Thymus (tissue), 14 donors: ENCODE measurements around the gene PER3. TPM values are rescaled to one million over a fixed set of nuclear protein-coding genes. Genes with fewer than 3 reads are reported as not detected.

Source experiments
- DNase-seq, 9 donors: peaks; one replicate each; pipeline ENCODE4 v3.0.0-alpha.2; 2013; ENCODE audit warnings: low spot score in 9 of 9, low read depth in 6 of 9, missing footprints in 1 of 9
- H3K27ac ChIP-seq, 2 donors: one replicate each; pipeline ENCODE4 v1.5.1; 2013; ENCODE audit warnings: control low read depth in 1 of 2, low read depth in 1 of 2, low read length in 1 of 2, mild to moderate bottlenecking in 1 of 2, moderate library complexity in 1 of 2
- H3K27me3 ChIP-seq, 2 donors: one replicate each; pipeline ENCODE4 v1.5.1; 2013; ENCODE audit warnings: low read length in 1 of 2; ENCODE audit not compliant: control insufficient read depth in 2 of 2, insufficient read depth in 1 of 2
- H3K36me3 ChIP-seq, 2 donors: one replicate each; pipeline ENCODE4 v1.5.1; 2013; ENCODE audit warnings: low read length in 1 of 2, mild to moderate bottlenecking in 1 of 2, moderate library complexity in 1 of 2; ENCODE audit not compliant: control insufficient read depth in 2 of 2, insufficient read depth in 2 of 2
- H3K4me1 ChIP-seq, 2 donors: one replicate each; pipeline ENCODE4 v1.5.1; 2013; ENCODE audit warnings: low read length in 2 of 2; ENCODE audit not compliant: control insufficient read depth in 2 of 2, insufficient read depth in 2 of 2
- H3K4me3 ChIP-seq, 2 donors: one replicate each; pipeline ENCODE4 v1.5.1; 2013; ENCODE audit warnings: low read length in 2 of 2, control low read depth in 1 of 2, mild to moderate bottlenecking in 1 of 2
- H3K9me3 ChIP-seq, 2 donors: one replicate each; pipeline ENCODE4 v1.5.1; 2013; ENCODE audit warnings: low read length in 1 of 2, mild to moderate bottlenecking in 1 of 2; ENCODE audit not compliant: control insufficient read depth in 2 of 2, insufficient read depth in 1 of 2
- WGBS: extraction: QIAGEN DNeasy Blood & Tissue Kit; methylation state at CpG from one replicate; pipeline ENCODE4 v1.1.7; 2013; 5-methylcytosine and 5-hydroxymethylcytosine counted together
- long read RNA-seq, 10 donors: transcript quantifications; one replicate each; lab custom pipeline, GENCODE V29; 2026
- polyA plus RNA-seq: library from polyadenylated mRNA; stranded (reverse); fragments of 200-250 nt; gene quantifications from one replicate; pipeline ENCODE4 v1.2.3, GENCODE V29; 2013
- total RNA-seq: library from RNA; stranded (reverse); fragments of 120-200 nt; gene quantifications from one replicate; pipeline ENCODE4 v1.2.4, GENCODE V29; 2013
- donor health status: healthy.

PER3 gene
- total RNA-seq (1.5 TPM), polyA plus RNA-seq (4.4 TPM)
- long read RNA-seq, donor 1 = 0 reads
- long read RNA-seq, donor 2 = 0 reads
- long read RNA-seq, donor 3, partial matches to known transcripts = 0 of 1 reads
- long read RNA-seq, donor 3, other reads (novel, unspliced or antisense) = 0 of 1 reads
- long read RNA-seq, donor 4, partial matches to known transcripts = 0 of 1 reads
- long read RNA-seq, donor 4, other reads (novel, unspliced or antisense) = 0 of 1 reads
- long read RNA-seq, donor 5 = 0 reads
- long read RNA-seq, donor 6 = 0 reads
- long read RNA-seq, donor 7, partial matches to known transcripts = 0 of 2 reads
- long read RNA-seq, donor 7, other reads (novel, unspliced or antisense) = 0 of 2 reads
- long read RNA-seq, donor 8 = 0 reads
- long read RNA-seq, donor 9, partial matches to known transcripts = 0 of 1 reads
- long read RNA-seq, donor 9, other reads (novel, unspliced or antisense) = 0 of 1 reads
- long read RNA-seq, donor 10 = 0 reads

GRCh38 chr1:7783826-7784491 is at the start of gene PER3:
Gene PER3 (plus strand): TSS chr1:7784291. CDS start chr1:7784878, 587 bp downstream.
- Histone ChIP-seq H3K36me3 (peaks cover 7 to 9% of the 10 kb centered on the region in 2 donors), H3K27me3 (peaks cover 2 to 23% of the 10 kb centered on the region in 2 donors), H3K9me3 (no peaks in the 10 kb centered on the region), H3K4me1 (peaks cover 3% of the 10 kb centered on the region in 2 donors), H3K4me3 (peak within 1 kb of the TSS; percentile 35 to 83), H3K27ac (peak within 1 kb of the TSS in 1 of 2 donors; percentile 49)
- peak; percentile 53 to 92 (median 78) for DNase-seq
- 3% methylated on average over 90 of the region's 90 CpGs for WGBS

GRCh38 chr1:7738044-7738443 is 46.0 kb upstream of the PER3 start:
- Histone ChIP-seq H3K9me3 (no peaks in the 10 kb centered on the region), H3K27me3 (no peaks in the 10 kb centered on the region), H3K4me3 (no peak overlapping the region), H3K4me1 (no peaks in the 10 kb centered on the region), H3K36me3 (no peaks in the 10 kb centered on the region), H3K27ac (no peak overlapping the region)
- DNase-seq = no peak
- WGBS = 96% methylated on average over 6 of the region's 6 CpGs

GRCh38 chr1:7743346-7743745 is 40.7 kb upstream of the PER3 start:
- Histone ChIP-seq H3K4me1 (no peaks in the 10 kb centered on the region), H3K4me3 (no peak overlapping the region), H3K27me3 (no peaks in the 10 kb centered on the region), H3K36me3 (no peaks in the 10 kb centered on the region), H3K9me3 (no peaks in the 10 kb centered on the region), H3K27ac (no peak overlapping the region)
- WGBS = 97% methylated on average over 6 of the region's 6 CpGs
- no peak for DNase-seq

GRCh38 chr1:7744882-7745281 is 39.2 kb upstream of the PER3 start:
- DNase-seq = no peak
- no peak overlapping the region for H3K27ac ChIP-seq
- WGBS = 96% methylated on average over 9 of the region's 9 CpGs

GRCh38 chr1:7745783-7746182 is 38.3 kb upstream of the PER3 start:
- WGBS = 95% methylated on average over 10 of the region's 10 CpGs
- no peak overlapping the region for H3K27ac ChIP-seq
- no peak for DNase-seq

More at GRCh38 chr1:7744882-7745281, 39.2 kb upstream of the PER3 start:
- no peaks in the 10 kb centered on the region for H3K27me3 ChIP-seq
- H3K9me3 ChIP-seq = no peaks in the 10 kb centered on the region
- no peaks in the 10 kb centered on the region for H3K36me3 ChIP-seq
- no peaks in the 10 kb centered on the region for H3K4me1 ChIP-seq
- H3K4me3 ChIP-seq = no peak overlapping the region

GRCh38 chr1:7747605-7748004 is 36.5 kb upstream of the PER3 start:
- Histone ChIP-seq H3K9me3 (no peaks in the 10 kb centered on the region), H3K4me3 (no peak overlapping the region), H3K27me3 (no peaks in the 10 kb centered on the region), H3K27ac (no peak overlapping the region), H3K4me1 (no peaks in the 10 kb centered on the region), H3K36me3 (no peaks in the 10 kb centered on the region)
- WGBS = 96% methylated on average over 5 of the region's 5 CpGs
- no peak for DNase-seq

More at GRCh38 chr1:7745783-7746182, 38.3 kb upstream of the PER3 start:
- Histone ChIP-seq H3K4me1 (no peaks in the 10 kb centered on the region), H3K9me3 (no peaks in the 10 kb centered on the region), H3K36me3 (no peaks in the 10 kb centered on the region), H3K27me3 (no peaks in the 10 kb centered on the region), H3K4me3 (no peak overlapping the region)

- Histone ChIP-seq H3K4me3 (no peak overlapping the region), H3K9me3 (no peaks in the 10 kb centered on the region), H3K36me3 (no peaks in the 10 kb centered on the region), H3K4me1 (no peaks in the 10 kb centered on the region), H3K27ac (no peak overlapping the region), H3K27me3 (no peaks in the 10 kb centered on the region)
- 69% methylated on average over 5 of the region's 5 CpGs for WGBS
- DNase-seq = no peak
These were observed 35.0 kb upstream of the PER3 start for GRCh38 chr1:7749126-7749525.

GRCh38 chr1:7751174-7751573 is 32.9 kb upstream of the PER3 start:
- Histone ChIP-seq H3K9me3 (no peaks in the 10 kb centered on the region), H3K27me3 (no peaks in the 10 kb centered on the region), H3K4me1 (no peaks in the 10 kb centered on the region), H3K4me3 (no peak overlapping the region), H3K27ac (no peak overlapping the region), H3K36me3 (no peaks in the 10 kb centered on the region)
- no peak for DNase-seq
- WGBS = 90% methylated on average over 11 of the region's 11 CpGs
